ENCODE measurements around the gene NANOG. TPM values are rescaled to one million over a fixed set of nuclear protein-coding genes. Genes with fewer than 3 reads are reported as not detected.
A peak's percentile ranks its signal among the peaks of the same experiment; 100 is the strongest.
"Not testable (repeated sequence)": the region's sequence is repeated elsewhere in the genome, so short reads cannot be mapped to it uniquely, and the experiment has no call there.

The NANOG gene
- total RNA-seq = not detected in 2 replicates

DNA sequence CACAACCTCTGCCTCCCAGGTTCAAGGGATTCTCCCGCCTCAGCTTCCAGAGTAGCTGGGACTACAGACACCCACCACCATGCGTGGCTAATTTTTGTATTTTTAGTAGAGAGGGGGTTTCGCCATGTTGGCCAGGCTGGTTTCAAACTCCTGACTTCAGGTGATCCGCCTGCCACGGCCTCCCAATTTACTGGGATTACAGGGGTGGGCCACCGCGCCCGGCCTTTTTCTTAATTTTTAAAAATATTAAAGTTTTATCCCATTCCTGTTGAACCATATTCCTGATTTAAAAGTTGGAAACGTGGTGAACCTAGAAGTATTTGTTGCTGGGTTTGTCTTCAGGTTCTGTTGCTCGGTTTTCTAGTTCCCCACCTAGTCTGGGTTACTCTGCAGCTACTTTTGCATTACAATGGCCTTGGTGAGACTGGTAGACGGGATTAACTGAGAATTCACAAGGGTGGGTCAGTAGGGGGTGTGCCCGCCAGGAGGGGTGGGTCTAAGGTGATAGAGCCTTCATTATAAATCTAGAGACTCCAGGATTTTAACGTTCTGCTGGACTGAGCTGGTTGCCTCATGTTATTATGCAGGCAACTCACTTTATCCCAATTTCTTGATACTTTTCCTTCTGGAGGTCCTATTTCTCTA, at the start of gene NANOG:
Gene NANOG (plus strand): TSS at position 519 of the 645 bp plus-strand sequence. CDS start 213 bp downstream, outside the sequence.
- not testable (repeated sequence) for DNase-seq (ENCODE audit: low read depth)

DNA sequence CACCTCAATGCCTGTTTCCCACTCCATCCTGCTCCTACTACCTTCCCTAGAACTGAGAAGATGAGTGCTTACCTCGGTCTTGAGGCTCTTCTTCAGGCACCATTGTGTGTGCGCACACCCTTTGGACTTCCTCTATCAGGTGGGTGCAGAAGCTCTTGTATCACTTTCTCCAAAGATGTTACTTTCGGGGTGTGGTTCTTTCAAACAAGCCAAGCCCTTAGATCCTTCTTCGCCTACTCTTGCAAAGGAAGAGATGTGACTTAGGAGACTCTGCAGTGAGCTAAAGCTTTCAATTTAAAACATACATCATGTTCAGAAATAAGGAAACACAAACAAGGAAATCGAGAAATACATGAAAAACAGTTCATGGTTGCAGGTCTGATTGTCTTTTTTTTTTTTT, 42.0 kb upstream of the NANOG start, which contains the start of gene CLEC4C:
Gene CLEC4C (minus strand): TSS at position 130 of the 400 bp plus-strand sequence. CDS start 27 bp downstream, at position 103.
- DNase-seq (ENCODE audit: low read depth) = no peak

GRCh38 chr12:7748852-7749251, 40.4 kb upstream of the NANOG start:
- DNase-seq (ENCODE audit: low read depth) = no peak

GRCh38 chr12:7749442-7749841, 39.8 kb upstream of the NANOG start:
- no peak for DNase-seq (ENCODE audit: low read depth)

DNA sequence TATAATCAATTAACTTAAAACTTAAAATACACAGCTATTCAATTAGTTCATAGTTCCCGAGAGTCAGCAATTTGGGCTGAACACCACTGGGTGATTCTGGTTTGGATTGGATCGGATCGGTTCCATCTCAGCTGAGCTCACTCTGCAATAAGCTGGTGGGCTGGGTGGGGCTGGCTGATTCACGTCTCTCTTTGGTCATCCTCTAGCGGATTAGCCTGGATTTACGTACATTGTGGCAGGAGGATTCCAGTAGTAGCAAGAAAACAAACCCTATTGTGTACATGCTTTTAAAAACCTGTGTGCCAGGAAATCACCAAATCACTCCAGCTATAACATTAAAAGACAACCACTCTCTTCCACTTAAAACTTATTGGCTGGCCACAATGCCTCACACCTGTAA, 38.9 kb upstream of the NANOG start:
- DNase-seq (ENCODE audit: low read depth) = no peak

- DNase-seq (ENCODE audit: low read depth) = no peak
These were observed 37.8 kb upstream of the NANOG start for GRCh38 chr12:7751394-7751793.

- DNase-seq (ENCODE audit: low read depth) = not testable (repeated sequence)
These were observed 37.0 kb upstream of the NANOG start for GRCh38 chr12:7751941-7752922.

GRCh38 chr12:7755668-7756067, 33.5 kb upstream of the NANOG start:
- not testable (repeated sequence) for DNase-seq (ENCODE audit: low read depth)

DNA sequence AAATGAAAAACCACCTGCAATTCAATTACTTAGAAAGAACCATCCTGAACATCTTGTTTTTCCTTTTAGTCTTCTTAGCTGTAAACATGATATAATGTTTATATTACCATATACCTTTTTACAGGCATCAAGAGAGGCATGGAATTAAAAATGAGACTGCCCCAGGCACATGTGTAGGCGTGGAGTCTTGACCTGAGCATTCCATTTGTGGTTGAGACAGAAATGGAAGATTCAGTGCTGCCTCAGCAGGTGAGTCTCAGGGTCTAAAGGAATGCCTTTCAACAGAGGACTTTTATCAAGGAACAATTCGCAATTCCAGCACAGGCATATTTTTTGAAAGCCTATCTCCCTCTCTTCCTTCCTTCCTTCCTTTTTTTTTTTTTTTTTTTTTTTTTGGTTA, 32.2 kb upstream of the NANOG start:
- DNase-seq (ENCODE audit: low read depth) = no peak

DNA sequence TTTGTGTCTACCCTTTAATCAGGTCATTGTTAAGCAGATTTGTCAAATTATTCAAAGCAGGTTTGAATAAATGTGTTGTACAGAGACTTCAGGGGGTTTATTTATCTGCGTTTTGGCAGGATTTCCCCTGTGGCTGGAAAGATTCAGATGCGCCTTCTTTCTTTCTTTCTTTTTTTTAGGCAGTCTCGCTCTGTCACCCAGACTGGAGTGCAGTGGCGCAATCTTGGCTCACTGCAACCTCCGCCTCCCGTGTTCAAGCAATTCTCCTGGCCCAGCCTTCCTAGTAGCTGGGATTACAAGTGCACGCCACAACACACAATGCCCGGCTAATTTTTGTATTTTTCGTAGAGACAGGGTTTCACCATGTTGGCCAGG, 30.4 kb upstream of the NANOG start:
- no peak for DNase-seq (ENCODE audit: low read depth)

DNA sequence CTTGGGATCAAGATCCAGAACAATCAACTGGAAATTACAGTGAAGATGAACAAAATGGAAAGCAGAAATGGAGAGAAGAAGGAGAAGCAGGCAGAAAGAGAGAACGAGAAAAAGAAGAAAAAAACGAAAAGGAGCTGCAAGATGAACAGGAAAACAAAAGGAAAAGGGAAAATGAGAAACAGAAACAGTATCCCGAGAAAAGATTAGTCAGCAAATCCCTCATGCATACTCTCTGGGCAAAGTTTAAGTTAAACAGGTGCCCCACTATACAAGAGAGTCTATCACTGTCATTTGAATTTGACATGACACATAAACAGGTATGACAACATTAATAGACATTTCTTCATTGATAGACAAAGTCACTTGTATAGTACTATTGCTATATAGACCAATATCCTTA, 19.2 kb upstream of the NANOG start:
- no peak for DNase-seq (ENCODE audit: low read depth)

DNA sequence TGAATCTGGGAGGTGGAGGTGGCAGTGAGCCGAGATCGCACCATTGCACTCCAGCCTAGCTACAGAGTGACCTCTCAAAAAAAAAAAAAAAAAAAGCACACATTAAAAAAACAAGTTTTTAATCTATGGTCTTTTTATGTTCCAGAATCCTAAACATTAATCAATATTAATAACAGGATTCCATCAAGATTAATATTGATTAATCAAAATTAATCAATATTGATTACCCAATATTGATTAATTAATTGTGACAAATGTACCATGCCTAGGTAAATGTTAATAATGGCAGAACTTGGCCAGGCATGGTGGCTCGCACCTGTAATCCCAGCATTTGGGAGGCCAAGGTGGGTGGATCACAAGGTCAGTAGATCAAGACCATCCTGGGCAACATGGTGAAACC, 7.9 kb upstream of the NANOG start:
- DNase-seq (ENCODE audit: low read depth) = no peak

- DNase-seq (ENCODE audit: low read depth) = no peak
These were observed 7.1 kb upstream of the NANOG start for GRCh38 chr12:7782055-7782454.

DNA sequence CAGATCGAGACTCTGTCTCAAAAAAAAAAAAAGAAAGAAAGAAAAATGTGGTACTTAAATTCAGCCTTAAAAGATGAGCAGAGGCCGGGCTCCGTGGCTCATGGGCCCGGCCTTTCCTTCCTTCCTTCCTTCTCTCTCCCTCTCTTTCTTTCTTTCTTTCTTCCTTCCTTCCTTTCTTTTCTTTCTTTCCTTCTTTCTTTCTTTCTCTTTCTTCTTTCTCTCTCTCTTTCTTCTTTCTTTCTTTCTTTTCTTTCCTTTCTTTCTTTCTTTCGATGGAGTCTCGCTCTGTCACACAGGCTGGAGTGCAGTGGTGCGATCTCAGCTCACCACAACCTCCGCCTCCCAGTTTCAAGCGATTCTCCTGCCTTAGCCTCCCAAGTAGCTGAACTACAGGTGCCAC, 5.8 kb upstream of the NANOG start:
- not testable (repeated sequence) for DNase-seq (ENCODE audit: low read depth)

DNA sequence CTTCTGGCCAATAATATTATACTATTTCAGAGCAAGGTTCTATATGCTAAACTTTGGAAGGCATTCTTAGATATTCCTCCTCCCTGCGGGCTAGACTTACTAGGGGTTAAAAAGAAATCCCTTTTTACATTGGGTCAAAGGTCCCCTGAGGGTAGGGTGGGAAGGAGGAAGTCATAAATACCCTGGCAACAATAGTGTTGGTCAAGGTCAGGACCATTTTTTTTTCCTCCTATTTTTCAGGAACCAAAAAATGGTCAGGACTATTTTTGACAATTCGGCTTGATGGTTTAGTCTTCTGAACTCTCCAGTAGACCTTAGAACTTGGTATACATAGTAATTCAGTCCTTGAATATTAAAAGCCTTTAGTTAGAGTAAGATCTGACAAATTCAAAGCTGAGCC, 4.5 kb upstream of the NANOG start:
- DNase-seq (ENCODE audit: low read depth) = no peak

DNA sequence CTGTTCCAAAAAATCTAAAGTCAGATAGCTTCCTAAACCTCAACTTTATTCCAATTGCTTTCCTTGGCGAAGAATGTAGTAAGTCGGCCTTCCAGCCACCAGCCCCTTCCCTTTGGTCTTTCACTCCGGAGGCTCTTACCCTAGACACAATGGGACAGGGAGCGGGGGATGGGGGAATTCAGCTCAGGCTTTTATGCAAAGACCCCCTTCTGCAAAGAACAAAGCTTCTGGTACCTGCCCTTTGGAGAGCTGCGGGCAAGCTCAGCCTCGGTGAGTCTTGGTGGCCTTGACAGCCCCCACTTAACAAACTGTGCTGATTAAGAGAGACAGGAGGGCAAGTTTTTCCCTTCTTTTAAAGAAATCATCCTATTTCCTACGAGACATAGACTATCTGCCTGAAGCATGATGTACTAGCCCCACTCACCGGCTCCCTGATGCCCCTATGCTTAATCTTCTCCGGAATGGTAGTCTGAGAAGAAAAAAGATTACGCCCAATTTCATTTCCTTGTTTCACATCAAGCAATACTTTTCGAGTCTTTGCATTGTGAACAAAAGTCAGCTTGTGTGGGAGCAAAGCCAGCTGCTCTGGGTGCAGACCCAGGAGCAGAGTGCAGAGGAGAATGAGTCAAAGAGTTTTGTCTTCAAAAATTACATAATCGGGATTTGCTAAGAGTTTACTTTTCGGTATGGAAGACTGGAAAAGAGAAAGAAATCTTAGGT, 1.5 kb upstream of the NANOG start:
- DNase-seq (ENCODE audit: low read depth) = no peak

DNA sequence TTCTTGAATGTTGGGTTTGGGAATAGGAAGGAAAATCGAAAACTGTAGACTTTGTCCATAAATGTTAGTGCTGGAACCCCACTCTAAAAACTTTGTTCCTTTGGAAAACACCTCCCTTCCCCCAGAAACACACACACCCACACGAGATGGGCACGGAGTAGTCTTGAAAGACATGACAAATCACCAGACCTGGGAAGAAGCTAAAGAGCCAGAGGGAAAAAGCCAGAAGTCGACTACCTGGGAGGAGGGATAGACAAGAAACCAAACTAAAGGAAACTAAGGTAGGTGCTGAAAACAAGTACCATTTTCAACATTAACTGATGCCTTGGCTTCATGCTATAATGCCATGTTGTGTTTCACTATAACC, 925 bp upstream of the NANOG start:
- DNase-seq (ENCODE audit: low read depth) = no peak

- DNase-seq (ENCODE audit: low read depth) = no peak
These were observed 4.0 kb downstream of the NANOG start for GRCh38 chr12:7793211-7793610.

DNA sequence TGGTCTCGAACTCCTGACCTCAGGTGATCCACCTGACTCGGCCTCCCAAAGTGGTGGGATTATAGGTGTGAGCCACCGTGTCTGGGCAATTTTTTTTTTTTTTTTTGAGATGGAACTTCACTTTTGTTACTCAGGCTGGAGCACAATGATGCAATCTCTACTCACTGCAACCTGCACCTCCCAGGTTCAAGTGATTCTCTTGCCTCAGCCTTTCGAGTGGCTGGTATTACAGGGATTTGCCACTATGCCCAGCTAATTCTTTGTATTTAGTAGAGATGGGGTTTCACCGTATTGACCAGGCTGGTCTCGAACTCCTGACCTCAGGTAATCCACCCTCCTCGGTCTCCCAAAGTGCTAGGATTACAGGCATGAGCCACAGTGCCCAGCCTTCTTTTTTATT, 8.1 kb downstream of the NANOG start:
- not testable (repeated sequence) for DNase-seq (ENCODE audit: low read depth)

DNA sequence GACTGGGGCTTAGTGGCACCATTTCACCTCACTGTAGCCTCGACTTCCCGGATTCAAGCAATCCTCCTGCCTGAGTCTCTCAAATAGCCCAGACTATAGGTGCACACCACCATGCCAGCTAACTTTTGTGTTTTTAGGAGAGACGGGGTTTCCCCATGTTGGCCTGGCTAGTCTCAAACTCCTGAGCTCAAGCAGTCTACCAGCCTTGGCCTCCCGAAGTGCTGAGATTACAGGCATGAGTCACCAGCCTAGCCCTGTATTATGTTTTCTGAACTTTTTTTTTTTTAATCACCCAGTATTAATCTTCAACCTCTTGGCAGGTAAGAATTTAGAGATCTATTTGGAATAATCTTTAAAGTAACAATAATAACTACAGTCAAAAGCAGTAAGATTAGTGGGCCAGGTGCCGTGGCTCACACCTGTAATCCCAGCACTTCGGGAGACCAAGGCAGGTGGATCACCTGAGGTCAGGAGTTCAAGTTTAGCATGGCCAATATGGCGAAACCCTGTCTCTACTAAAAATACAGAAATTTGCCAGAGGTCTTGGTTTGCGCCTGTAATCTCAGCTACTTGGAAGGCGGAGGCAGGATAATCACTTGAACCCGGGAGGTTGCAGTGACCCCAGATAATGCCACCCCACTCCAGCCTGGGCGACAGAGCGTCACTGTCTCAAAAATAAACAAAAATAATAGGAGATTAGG, 8.6 kb downstream of the NANOG start:
- DNase-seq (ENCODE audit: low read depth) = peak; percentile 20

DNA sequence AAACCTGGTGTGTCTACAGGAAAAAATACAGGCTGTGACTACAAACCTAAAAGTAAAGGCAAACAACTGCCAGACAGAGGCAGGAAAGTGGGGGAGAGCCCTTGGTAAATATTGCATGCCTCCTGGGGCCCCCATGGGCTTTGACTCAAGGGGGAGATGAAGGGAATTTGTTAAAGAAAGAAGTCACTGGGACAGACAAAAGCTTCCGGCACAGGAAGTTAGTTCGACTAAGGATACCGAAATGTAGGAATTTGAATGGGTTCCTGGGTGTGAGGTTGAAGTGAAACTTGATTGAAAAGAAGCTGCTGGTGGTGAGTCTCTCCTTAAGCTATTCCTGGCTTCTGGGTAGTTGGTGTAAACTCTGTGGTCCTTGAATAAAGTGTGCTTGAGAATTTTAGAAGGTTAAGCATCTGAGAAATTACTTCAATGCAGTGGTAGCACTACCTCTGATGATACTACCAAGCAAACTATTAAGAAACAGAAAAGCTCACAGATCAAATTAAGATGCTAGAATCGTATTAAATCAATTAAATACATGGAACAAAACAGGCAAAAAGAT, 9.6 kb downstream of the NANOG start:
- DNase-seq (ENCODE audit: low read depth) = not testable (repeated sequence)
